LNCaP clone FGC (cell line): ENCODE results near the gene LAMA2.

Experiments used
- DNase-seq: peaks from one replicate; pipeline ENCODE4 v3.0.0-alpha.2; 2011; ENCODE audit warnings: low read depth
- H3K4me3 ChIP-seq: 2 replicates; pipeline ENCODE4 v1.5.1; 2011; ENCODE audit warnings: mild to moderate bottlenecking, low read depth, low read length, control low read depth
- CTCF ChIP-seq: IDR thresholded peaks from 2 replicates; pipeline ENCODE4 v1.5.1; 2012; ENCODE audit warnings: mild to moderate bottlenecking; ENCODE audit not compliant: control insufficient read depth, insufficient read depth; ENCODE audit errors: extremely low read depth

Gene LAMA2

GRCh38 chr6:129368076-129368475 lies 485.1 kb downstream of the LAMA2 start:
- H3K4me3 ChIP-seq: no peak overlapping the region
- no peak for DNase-seq
- no peak for TF ChIP-seq CTCF

GRCh38 chr6:129368970-129369369 lies 486.0 kb downstream of the LAMA2 start:
- no peak for DNase-seq
- no peak for TF ChIP-seq CTCF
- no peak overlapping the region for H3K4me3 ChIP-seq

GRCh38 chr6:129369737-129370136 lies 486.8 kb downstream of the LAMA2 start:
- no peak for TF ChIP-seq CTCF
- no peak overlapping the region for H3K4me3 ChIP-seq
- no peak for DNase-seq

GRCh38 chr6:129370268-129370916 lies 487.5 kb downstream of the LAMA2 start:
- no peak overlapping the region for H3K4me3 ChIP-seq
- TF ChIP-seq CTCF: peak; percentile 66
- no peak for DNase-seq

GRCh38 chr6:129381885-129382284 lies 498.9 kb downstream of the LAMA2 start:
- H3K4me3 ChIP-seq: no peak overlapping the region
- TF ChIP-seq CTCF: no peak
- DNase-seq: no peak

GRCh38 chr6:129382916-129383315 lies 500.0 kb downstream of the LAMA2 start:
- TF ChIP-seq CTCF: no peak
- DNase-seq: no peak
- no peak overlapping the region for H3K4me3 ChIP-seq

GRCh38 chr6:129385117-129385516 lies 502.2 kb downstream of the LAMA2 start:
- no peak for TF ChIP-seq CTCF

More at GRCh38 chr6:129385117-129385516, 502.2 kb downstream of the LAMA2 start:
- no peak for DNase-seq
- H3K4me3 ChIP-seq: no peak overlapping the region
